NCI-H460 (cell line): ENCODE results near the gene GLI3. TPM values are rescaled to one million over a fixed set of nuclear protein-coding genes. Genes with fewer than 3 reads are reported as not detected.

Experiments
- DNase-seq: peaks from one replicate; pipeline ENCODE4 v3.0.0-alpha.2; 2016; ENCODE audit warnings: low read depth; ENCODE audit errors: extremely low read depth
- total RNA-seq: library from RNA; depleted of rRNA; stranded (reverse); fragments of >200 nt; shearing (Covaris generic); gene quantifications from 2 replicates; pipeline ENCODE4 v1.2.3, GENCODE V29; 2014

Gene GLI3
- total RNA-seq, 1 experiment from 2014 or later = 3.0 TPM

DNA sequence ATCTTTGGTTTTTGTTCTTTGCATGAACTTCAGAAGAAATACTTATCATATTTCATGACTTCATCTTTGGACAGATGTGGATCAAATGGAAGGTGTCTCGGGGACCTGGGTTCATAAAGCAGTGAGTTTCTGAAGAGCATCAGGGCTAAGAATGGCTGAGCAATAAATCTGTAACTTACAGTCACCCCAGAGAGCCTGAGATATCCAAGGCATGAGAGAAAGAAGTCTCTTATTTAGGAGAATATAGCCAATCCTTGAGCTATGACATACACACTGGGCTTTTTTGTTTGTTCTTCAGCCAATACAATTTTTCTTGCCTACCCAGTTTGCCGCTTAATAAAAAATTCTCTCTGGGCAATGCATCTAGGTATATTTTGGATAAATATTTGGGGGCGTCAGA is 281.6 kb downstream of the GLI3 start:
- no peak for DNase-seq

DNA sequence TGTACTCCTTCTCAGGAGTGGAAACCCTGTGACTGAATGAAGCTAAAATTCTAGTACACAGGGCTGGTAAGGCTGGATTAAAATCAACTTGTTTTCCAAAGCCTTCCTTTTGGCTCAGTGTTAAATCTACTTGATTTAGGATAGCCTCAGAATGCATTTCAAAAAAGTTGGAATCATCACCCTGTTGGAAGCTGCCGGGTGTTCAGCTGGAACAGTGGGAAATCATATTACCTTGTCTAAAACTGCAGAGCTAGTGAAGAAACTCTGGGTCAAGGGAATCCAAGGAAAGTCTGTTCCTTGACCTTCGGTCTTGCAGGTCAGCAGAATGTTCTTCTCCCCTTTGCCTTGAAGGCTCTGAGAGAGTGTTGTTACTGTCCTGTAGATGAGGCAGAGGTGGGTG is 282.0 kb downstream of the GLI3 start:
- DNase-seq = no peak

DNA sequence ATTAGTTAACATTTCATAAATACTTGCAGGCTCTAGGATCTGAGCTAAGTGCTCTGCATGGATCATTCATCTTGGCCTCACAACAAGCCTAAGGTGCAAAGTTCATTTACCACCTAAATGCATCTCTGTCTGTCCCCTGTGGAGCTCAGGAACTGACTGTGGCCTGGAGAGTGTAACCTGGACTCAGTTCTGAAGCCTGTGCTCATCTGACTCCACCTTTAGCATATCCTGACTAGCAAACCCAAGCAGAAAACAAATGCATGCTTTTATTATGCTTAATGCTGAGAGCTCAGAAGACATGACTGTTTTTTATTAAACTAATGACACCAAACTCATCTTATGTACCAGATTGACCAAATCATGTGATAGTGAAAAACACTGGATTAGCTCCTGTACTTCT is 288.5 kb downstream of the GLI3 start:
- no peak for DNase-seq

DNA sequence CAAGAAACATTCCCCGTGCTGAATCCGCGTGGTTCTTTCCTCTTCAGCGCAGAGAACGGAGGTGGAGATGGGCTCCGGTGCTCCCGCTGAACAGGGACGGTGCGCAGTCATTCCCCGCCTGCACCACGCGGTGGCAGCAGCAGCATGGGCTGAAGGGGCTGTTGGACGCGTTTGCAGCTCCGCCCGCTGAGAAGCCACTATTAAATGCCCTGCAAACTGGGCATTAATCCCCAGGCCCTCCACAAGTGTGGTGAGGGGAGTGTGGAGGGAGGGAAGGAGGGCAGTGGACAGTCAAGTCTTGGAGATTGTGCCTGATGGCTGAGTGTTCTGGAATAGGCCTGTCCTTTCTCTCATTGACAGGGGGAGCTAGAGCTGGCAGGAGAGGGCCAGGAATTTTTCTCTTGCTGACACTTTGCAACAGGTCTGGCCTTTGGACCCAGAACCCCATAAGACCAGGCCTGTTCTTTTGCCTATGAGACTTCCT is 293.9 kb downstream of the GLI3 start:
- DNase-seq = peak; percentile 77

DNA sequence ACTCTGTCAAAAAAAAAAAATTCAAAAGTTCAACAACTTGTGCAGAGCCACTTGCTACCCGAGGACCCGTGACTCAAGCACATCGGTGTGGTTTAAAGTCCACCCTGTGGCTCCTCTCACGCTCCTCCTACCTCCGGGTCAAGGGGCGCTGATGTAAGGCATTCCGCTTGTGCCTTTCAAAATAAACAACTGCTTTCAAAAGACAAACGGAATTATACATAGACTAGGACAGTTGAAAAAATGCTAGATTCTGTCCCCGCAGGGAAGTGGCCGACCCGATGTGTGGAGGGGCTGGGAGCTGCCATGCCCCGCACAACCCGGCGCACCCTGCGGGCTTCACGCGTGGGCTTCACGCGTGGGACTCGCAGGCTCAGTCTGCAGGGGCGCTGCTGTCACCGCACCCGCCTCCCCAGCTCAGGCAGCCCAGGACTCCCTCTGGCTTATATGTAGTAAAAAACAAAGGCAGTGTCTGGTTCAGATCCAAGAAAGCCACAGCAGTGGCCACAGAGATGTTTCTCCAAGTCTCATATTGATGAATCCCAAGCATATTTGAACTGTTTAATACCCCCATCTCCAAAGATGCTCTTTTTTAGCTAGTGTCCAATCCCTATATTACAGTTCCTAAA is 294.4 kb downstream of the GLI3 start:
- DNase-seq = peak; percentile 1

DNA sequence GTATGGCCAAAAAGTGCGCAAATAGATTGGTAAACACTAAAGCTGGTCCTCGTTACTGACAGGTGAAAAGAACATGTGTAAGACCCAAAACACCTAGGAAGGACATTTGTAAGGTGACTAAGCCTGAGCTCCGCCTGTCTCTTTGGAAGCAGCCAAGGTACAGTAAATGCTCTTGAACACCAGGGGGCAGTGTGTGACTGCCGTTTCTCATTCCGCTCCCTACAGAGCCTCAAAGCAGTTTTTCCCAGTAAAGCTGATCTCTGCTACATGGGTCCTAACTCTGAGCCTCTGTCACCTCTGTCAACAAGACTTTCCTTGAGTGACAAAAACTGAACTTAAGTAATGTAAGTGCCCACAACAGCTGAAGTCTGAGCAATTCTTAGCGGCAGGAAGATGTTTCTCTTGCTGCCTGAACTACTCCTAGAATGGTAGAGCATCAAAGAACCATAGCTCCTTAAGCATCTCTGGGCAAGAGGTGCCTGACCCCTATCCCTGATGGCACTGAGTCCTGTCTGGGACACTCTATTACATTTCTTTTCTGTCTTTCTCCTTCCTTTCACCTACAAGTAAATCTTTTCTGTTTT is 296.2 kb downstream of the GLI3 start:
- peak; percentile 72 for DNase-seq

DNA sequence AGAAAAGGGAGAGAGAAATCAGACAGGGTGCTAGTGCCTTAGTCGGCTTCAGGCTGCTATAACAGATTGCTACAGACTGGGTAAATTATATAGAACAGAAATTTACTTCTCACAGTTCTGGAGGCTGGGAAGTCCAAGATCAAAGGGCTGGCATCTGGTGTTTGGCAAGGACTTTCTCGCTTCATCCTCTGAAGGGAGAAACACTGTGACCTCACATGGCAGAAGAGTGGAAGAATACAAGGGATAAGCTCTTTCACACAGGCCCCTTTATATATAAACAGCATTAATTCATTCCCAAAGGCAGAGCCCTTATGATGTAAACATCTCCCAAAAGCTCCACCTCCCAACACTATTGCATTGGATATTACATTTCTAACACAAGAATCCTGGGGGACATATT is 298.6 kb downstream of the GLI3 start:
- no peak for DNase-seq

DNA sequence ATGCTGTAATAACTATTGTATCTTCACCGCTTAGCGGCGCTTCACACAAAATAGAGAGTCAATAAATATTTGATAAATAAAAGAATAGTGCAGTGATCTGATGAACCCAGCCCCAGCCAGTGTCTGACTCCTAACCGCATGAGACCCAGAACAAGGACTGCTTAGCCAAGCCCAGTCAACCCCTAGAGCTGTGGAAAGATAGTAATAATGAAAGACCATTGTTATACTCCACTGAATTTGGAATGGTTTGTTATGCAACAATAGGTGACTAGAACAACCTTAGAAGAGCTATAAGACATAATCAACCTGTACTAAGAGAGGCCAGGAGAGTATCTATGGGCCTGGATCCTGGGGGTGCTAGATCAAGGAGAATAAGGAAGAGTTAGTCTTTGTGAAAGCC is 303.6 kb downstream of the GLI3 start:
- no peak for DNase-seq

DNA sequence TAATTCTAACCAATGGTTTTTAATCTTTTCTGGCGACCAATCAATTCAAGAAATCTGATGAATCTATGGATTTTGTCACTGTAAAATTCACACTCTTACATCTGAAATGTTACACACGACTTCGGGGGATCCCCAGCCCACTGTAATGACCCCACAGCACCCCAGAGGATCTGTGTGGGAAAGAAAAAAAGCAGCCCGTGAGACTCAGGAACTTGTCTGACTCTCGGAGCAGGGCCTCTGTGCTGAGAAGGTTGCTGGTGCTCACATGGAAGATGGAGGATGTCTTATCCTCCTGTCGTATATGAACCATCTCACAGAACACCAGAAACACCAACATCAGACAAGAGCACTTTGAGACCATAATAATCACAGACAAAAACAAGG is 305.8 kb downstream of the GLI3 start:
- DNase-seq = no peak

DNA sequence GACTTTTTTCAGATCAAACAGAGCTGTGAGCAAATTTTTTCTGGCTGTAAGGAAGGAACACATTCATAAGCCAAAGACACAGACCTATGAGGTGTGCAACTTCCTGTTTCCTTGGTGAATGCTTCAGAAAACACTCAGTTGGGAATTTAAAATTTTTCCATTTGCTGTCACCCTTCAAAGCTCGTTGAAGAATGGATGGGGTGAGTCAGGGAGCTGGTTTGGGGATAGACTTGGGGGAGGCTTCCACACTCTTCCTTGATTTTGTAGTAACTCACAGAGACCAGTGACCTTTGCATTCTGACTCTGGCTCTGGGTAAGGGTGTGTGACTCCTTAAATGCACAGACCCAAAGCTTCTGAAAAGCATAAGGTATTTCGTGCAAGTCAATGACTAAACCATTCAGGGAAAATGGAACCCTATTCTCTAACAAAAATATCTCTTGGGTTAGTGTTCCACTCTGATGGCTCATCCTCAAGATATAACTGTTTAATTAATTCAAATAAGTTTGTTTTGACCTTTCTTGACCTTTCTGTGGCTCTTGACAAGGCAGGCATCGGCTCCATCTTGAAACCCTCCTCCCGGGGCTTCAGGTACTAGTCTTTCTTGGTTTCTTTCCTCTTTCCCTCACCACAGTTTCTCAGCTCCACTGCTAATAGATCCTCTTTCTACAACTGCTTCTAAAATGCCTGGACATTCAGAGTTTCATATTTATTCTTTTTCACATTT is 306.3 kb downstream of the GLI3 start:
- no peak for DNase-seq

DNA sequence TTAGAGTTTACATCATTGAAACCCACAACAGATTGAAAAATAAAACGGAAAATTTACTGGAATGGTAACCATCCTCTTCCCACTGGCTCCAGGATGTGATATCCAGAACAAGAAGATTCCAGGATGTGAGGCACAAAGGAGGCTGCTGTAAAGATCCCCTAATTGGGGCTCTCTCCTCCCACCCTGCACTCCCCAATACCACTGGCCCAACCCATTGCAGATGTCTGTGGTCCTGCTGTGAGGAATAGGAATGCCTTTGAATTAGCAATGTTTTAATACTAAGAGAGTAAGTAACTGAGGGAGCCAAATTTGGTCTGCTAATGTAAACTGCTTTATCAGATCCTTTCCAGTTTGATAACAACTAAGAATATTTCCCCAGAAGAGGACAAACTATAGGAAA is 308.2 kb downstream of the GLI3 start:
- no peak for DNase-seq

DNA sequence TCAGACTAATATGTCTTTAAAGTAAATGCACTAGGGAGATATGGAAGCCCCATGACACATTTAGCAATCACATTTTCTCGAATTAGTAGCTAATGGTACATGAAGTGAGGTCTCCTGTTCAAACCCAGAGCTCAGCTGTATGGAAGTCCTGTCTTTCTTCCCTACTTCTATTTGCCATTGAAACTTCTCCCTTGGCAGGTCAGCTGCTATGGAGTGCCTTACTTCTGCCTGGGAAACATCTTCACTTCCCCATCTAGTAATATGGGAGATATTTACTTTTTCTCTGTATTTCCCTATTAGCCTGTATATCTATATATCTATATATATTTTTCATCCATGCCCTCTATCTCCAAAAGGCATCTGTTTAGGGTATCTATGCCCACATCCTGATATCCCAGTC is 308.8 kb downstream of the GLI3 start:
- no peak for DNase-seq

DNA sequence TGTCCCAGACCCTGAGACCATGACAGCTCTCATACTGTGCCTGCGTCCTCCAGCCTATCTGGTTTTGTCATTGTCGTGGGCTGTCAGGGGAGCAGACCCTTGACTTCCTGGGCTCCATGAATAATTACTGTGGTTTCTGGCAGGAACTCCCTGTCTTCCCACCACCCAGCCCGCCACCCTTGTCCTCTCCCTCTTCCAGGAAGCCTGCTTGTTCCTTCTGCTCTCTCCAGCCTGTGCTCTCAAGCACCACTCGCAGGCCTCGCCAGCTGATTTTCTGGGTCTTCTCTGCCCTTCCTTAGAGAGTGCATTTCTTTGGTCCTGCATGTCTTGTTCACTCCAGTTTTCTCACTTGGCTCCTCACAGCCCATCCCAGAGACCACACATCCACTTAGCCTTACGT is 309.6 kb downstream of the GLI3 start:
- DNase-seq = no peak

DNA sequence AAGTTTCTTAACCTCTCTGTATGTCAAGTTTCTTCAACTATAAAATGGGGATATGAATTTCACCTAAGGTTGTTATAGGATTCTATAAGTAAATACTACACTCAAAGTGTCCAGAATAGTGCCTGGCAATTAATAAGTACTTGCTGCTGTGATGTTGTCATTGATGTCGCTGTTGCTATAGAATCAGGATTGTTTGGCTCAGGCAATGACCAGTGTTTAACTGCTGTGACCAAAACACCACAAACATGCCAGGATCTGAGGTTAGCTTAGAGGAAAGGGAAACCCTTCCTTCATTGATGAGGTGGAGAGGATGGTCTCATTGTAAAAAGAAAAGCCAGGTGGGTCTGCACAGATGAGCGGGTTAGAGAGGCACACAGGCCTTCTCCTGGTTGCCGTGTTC is 311.1 kb downstream of the GLI3 start:
- no peak for DNase-seq

DNA sequence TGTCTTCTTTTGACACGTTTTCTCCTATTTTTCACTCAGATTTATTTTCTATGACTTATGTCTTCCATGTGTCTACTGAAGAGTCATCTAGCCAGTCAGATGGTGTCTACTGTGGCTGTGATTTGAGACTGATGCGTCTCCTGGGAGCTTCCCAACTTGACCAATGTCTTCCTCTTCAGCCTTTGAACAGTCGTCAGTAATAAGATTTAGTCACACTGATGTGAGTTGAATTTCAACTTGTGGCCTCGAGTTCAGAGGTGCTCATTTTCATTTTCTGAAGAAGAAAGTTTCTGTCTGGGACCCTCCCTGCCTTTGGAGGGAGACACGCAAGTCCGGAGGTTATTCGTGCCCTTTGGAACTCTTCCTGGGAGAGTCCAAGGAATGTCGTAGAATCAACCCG is 312.2 kb downstream of the GLI3 start:
- DNase-seq = no peak

DNA sequence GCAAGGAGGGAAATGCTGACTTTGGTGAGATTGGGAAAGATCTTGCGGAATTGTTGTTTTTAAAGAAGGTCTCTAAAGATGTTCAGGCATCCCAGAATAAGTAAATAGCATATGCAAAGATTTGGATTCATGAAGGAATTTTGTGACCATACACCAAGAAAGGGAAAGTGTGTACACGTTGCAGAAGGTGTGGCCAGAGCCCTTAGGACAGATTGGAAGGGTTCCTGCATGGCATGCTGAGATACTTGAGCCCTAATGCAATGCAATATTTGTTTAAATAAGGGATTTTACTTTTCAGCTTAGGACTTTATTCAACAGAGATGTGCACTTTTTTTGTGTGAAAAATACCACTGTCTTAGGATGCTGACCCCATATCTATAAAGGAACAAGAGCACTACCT is 314.6 kb downstream of the GLI3 start:
- no peak for DNase-seq

DNA sequence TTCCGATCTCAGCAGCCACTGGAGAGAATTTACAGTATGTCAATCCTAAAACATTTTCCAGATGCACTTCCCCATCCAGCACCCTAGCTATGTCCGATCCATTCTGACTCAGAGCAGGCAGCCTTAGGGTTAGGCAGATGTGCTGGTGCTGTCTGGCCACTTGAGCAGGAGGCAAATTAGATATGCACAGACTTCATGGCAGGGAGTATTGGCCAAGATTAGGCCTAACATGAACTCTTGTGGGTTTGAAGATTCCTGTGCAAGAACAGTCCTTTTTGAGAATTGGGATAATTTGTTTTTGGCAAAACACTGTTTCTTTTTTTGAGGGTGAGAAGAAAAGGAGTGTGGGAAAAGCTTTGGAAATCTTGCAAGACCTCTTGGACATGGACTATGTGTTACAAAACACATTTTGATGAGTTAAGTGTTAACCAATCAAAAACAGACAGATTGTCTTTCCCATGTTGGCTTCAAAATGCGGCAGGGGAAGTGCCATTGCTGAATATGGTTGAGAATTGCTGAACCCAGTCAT is 315.5 kb downstream of the GLI3 start:
- DNase-seq = no peak

DNA sequence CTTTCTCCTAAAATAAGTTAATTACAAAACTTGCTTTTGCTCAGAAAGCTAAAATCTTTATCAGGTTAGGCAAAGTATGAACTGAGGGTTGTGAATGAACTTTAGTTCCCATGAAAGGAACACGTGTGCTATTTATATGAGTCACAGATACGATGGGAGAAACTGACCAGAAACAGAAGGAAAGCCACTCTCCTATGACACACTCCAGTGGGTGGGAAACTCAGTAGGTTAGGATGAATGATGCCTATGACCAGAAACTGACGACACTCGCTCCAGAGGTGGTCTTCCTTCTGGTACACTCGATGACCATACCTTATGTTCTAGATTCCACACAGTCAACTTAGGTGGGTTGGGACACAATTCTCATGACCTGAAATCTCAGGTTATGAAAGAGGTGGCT is 318.4 kb downstream of the GLI3 start:
- no peak for DNase-seq

DNA sequence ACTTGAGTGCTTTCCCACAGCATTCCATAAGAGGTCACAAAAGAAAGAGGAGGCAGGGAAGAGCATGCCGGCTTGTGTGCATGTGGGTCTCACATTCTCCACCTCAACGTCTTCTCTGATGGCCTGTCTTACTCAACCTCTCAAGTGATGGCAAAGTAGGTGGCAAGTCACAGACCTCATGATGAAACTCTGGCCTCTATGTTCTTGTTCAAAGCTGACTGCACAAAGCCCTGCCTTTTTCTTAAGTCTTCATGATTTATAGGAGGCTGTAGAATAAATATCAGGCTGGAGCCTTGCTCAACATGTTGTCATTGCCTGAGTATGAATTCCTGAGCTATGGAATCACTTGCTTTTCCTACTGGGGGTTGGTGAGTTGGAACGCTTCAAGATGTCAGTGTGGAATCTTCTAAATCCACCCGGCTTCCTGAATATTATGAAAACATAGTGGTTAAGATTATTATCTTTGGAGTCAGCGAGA is 320.5 kb downstream of the GLI3 start:
- peak; percentile 83 for DNase-seq

DNA sequence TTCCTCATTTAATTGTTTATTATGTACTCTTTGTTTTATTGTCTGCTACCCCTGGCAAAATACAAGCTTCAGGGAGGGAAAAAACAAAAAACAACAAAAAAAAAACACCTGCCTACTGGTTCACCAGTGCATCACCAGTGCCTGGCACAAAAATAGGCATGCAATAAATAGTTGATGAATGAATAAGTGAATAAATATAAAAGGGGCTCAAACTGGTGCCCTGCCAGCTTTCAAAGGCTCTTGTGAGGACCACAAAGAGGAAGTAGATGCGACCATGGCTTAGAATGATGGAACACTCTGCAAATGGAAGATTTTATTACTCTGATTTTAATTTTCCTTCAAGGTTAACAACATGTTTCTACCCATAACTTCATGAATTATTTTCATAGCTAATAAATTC is 321.1 kb downstream of the GLI3 start:
- DNase-seq = no peak

DNA sequence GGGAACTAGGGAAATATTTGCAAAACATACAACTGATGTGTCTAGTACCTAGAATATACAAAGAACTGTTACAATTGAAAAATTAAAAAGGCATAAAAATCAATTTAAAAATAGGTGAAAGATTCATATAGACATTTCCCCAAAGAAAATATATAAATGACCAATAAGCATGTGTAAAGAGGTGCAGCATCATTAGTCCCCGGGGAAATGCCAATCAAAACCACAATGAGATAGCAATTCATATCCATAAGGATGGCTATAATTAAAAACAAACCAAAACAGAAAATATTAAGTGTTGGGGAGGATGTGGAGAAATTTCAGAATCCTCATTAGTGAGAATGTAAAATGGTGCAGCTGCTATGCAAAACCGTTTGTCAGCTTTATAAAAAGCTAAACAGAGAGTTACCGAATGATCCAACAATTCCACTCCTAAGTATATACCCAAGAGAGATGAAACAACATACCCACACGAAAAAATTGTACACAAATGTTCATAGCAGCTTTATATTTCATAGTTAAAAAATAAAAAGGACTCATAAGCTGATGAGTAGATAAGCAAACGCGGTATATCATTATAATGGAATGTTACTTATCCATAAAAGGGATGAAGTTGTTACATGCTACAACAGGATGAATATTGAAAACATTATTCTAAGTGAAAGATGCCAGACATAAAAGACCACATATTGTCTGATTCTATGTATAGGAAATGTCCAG is 324.0 kb downstream of the GLI3 start:
- no peak for DNase-seq
